Left lung (tissue), 10 donors: Measurements from ENCODE around the gene MEIKIN. TPM values are rescaled to one million over a fixed set of nuclear protein-coding genes. Genes with fewer than 3 reads are reported as not detected.

ENCODE experiments used
- ATAC-seq: fragments of 200-7000 bp; cut with Tn5 transposase; one replicate; pipeline ENCODE4 v1.9.1; 2020; ENCODE audit warnings: moderate library complexity
- DNase-seq, 4 donors: peaks; one replicate each; pipeline ENCODE4 v3.0.0-alpha.2; 2013 to 2020
- H3K27ac ChIP-seq, 2 donors: fragments of 200-600 bp; sonication (generic) in 1 of 2; one replicate each; pipeline versions ENCODE4 v1.5.0 to v1.8.0; 2020 to 2021
- H3K27me3 ChIP-seq, 2 donors: fragments of 200-600 bp; sonication (generic) in 1 of 2; one replicate each; pipeline versions ENCODE4 v1.5.0 to v1.8.0; 2020 to 2021
- H3K36me3 ChIP-seq, 2 donors: fragments of 200-600 bp; sonication (generic) in 1 of 2; one replicate each; pipeline versions ENCODE4 v1.5.0 to v1.8.0; 2020 to 2021
- H3K4me1 ChIP-seq, 2 donors: fragments of 200-600 bp; one replicate each; pipeline ENCODE4 v1.8.0; 2021
- H3K4me3 ChIP-seq, 2 donors: fragments of 200-600 bp; sonication (generic) in 1 of 2; one replicate each; pipeline versions ENCODE4 v1.5.0 to v1.8.0; 2020 to 2021; ENCODE audit warnings: mild to moderate bottlenecking in 1 of 2
- H3K9me3 ChIP-seq, 2 donors: fragments of 200-600 bp; sonication (generic) in 1 of 2; one replicate each; pipeline versions ENCODE4 v1.5.0 to v1.8.0; 2020 to 2021
- intact Hi-C, 2 donors: fragments of 100-400 bp; cut with DNase I; formaldehyde crosslinking; loops; one replicate each; pipeline versions ENCODE4 v1.11.2 to v1.14.2; 2022
- polyA plus RNA-seq, 6 donors: library from polyadenylated mRNA; unstranded; fragments of 120-200 nt; gene quantifications; one replicate each; pipeline ENCODE4 v1.2.1, GENCODE V29; 2013; ENCODE audit not compliant: insufficient read length in 6 of 6
- total RNA-seq, 2 donors: library from RNA; stranded (reverse); fragmentation: NEBNext Ultra II Directional; extraction: Animal tissue kit (Norgen Biotek cat#: 25700); gene quantifications; one replicate each; pipeline ENCODE4 v1.2.1, GENCODE V29; 2021
- TF ChIP-seq, protein P1 (sequence below), 2 donors: fragments of 200-600 bp; sonication (generic) in 1 of 2; IDR thresholded peaks; one replicate each; pipeline versions ENCODE4 v1.5.0 to v1.8.0; 2021; ENCODE audit warnings: antibody characterized with exemption in 2 of 2
- donor health status: DM: no; HTN: yes; CAD: no.
- donor health status: DM: no; HTN: no; CAD: no.

Gene MEIKIN
- total and polyA plus RNA-seq, 8 donors, result 0.17 to 1.5 (median 0.85) TPM; not detected in 5

DNA sequence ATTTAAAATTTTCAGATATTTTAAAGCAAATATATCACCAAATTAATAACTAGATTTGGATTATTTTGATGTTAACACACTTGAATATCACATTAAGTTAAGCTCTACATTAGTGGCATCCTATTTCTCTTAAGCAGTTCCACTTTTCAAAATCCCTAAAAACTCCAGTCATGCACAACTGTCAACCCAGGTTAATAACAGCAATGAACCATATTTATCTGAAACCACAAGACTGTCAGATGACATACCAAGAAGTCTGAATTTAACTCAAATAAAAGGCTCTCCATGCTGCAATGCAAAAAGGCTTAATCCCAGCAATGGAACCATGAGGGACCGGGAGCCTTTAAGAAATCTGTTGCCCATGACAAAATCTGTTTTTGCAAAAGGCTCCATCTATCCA, 176.1 kb downstream of the MEIKIN start:
- H3K4me3 ChIP-seq, result no peak overlapping the region
- intact Hi-C loops, result no loop called here
- peaks cover 0 to 1% of the 10 kb centered on the region in 2 donors for H3K9me3 ChIP-seq
- no peaks in the 10 kb centered on the region for H3K27me3 ChIP-seq
- ATAC-seq, result no peak
- DNase-seq, result no peak
- TF ChIP-seq, protein P1, sequence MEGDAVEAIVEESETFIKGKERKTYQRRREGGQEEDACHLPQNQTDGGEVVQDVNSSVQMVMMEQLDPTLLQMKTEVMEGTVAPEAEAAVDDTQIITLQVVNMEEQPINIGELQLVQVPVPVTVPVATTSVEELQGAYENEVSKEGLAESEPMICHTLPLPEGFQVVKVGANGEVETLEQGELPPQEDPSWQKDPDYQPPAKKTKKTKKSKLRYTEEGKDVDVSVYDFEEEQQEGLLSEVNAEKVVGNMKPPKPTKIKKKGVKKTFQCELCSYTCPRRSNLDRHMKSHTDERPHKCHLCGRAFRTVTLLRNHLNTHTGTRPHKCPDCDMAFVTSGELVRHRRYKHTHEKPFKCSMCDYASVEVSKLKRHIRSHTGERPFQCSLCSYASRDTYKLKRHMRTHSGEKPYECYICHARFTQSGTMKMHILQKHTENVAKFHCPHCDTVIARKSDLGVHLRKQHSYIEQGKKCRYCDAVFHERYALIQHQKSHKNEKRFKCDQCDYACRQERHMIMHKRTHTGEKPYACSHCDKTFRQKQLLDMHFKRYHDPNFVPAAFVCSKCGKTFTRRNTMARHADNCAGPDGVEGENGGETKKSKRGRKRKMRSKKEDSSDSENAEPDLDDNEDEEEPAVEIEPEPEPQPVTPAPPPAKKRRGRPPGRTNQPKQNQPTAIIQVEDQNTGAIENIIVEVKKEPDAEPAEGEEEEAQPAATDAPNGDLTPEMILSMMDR (IDR thresholded peaks at IDR 0.05), result no peak
- no peak overlapping the region for H3K27ac ChIP-seq
- peaks cover 3 to 36% of the 10 kb centered on the region in 2 donors for H3K4me1 ChIP-seq
- H3K36me3 ChIP-seq, result no peaks in the 10 kb centered on the region

GRCh38 chr5:131767891-131768290, 177.6 kb downstream of the MEIKIN start:
- TF ChIP-seq, protein P1 (IDR thresholded peaks at IDR 0.05), result no peak
- peaks cover 0 to 9% of the 10 kb centered on the region in 2 donors for H3K9me3 ChIP-seq
- H3K27me3 ChIP-seq, result no peaks in the 10 kb centered on the region
- ATAC-seq (no peak), DNase-seq (no peak)
- no peak overlapping the region for H3K4me3 ChIP-seq
- H3K27ac ChIP-seq, result no peak overlapping the region
- intact Hi-C loops, result no loop called here
- peaks cover 0 to 5% of the 10 kb centered on the region in 2 donors for H3K36me3 ChIP-seq
- H3K4me1 ChIP-seq, result peaks cover 3 to 31% of the 10 kb centered on the region in 2 donors

- no peak overlapping the region for H3K4me3 ChIP-seq
These were observed 178.8 kb downstream of the MEIKIN start for GRCh38 chr5:131766689-131767088.

GRCh38 chr5:131765261-131765660, 180.2 kb downstream of the MEIKIN start:
- Histone ChIP-seq H3K9me3 (peaks cover 0 to 9% of the 10 kb centered on the region in 2 donors), H3K36me3 (peaks cover 0 to 5% of the 10 kb centered on the region in 2 donors), H3K27me3 (no peaks in the 10 kb centered on the region), H3K4me1 (peaks cover 3 to 35% of the 10 kb centered on the region in 2 donors), H3K4me3 (no peak overlapping the region), H3K27ac (no peak overlapping the region)
- ATAC-seq, result no peak
- TF ChIP-seq, protein P1 (IDR thresholded peaks at IDR 0.05), result no peak
- intact Hi-C loops, result no loop called here
- no peak for DNase-seq

More at GRCh38 chr5:131766689-131767088, 178.8 kb downstream of the MEIKIN start:
- intact Hi-C loops, result no loop called here
- H3K27ac ChIP-seq, result no peak overlapping the region
- peaks cover 0 to 9% of the 10 kb centered on the region in 2 donors for H3K9me3 ChIP-seq
- TF ChIP-seq, protein P1 (IDR thresholded peaks at IDR 0.05), result no peak
- ATAC-seq (no peak), DNase-seq (no peak)
- peaks cover 3 to 39% of the 10 kb centered on the region in 2 donors for H3K4me1 ChIP-seq
- peaks cover 0 to 5% of the 10 kb centered on the region in 2 donors for H3K36me3 ChIP-seq
- H3K27me3 ChIP-seq, result no peaks in the 10 kb centered on the region

DNA sequence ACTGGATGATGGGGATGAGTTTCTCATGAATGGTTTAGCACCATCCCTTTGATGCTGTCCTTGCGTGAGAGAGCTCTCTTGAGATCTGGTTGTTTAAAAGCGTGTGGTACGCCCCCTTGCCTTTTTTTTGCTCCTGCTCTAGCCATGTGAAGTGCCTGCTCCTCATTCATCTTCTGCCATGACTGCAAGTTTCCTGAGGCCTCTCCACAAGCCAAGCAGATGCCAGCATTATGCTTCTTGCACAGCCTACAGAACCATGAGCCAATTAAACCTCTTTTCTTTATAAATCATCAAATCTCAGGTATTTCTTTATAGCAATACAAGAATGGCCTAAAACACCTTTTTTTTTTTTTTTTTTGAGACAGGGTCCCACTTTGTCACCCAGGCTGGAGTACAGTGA, 181.5 kb downstream of the MEIKIN start:
- H3K9me3 ChIP-seq, result peaks cover 0 to 9% of the 10 kb centered on the region in 2 donors
- no peak overlapping the region for H3K4me3 ChIP-seq
- H3K27ac ChIP-seq, result no peak overlapping the region
- DNase-seq (no peak), ATAC-seq (no peak)
- H3K36me3 ChIP-seq, result peaks cover 0 to 5% of the 10 kb centered on the region in 2 donors
- H3K27me3 ChIP-seq, result no peaks in the 10 kb centered on the region
- TF ChIP-seq, protein P1 (IDR thresholded peaks at IDR 0.05), result no peak
- H3K4me1 ChIP-seq, result peaks cover 3 to 22% of the 10 kb centered on the region in 2 donors
- intact Hi-C loops, result no loop called here
